CD8-positive, alpha-beta memory T cell (primary cell): ENCODE measurements around the gene ITGAE. TPM values are rescaled to one million over a fixed set of nuclear protein-coding genes. Genes with fewer than 3 reads are reported as not detected.
A peak's percentile ranks its signal among the peaks of the same experiment; 100 is the strongest.
"Not testable (repeated sequence)": the region's sequence is repeated elsewhere in the genome, so short reads cannot be mapped to it uniquely, and the experiment has no call there.

Source experiments
- CTCF ChIA-PET: fragments of 350-600 bp; sonication (Branson Sonifier 250); formaldehyde crosslinking; loops from one replicate; lab custom pipeline; 2021; ENCODE audit warnings: antibody characterized with exemption; lab: Charles Lee
- POLR2A ChIA-PET: fragments of 350-600 bp; sonication (Branson Sonifier 250); formaldehyde crosslinking; loops from one replicate; lab custom pipeline; 2021; ENCODE audit warnings: antibody characterized with exemption; lab: Charles Lee
- DNase-seq, 5 donors: peaks; one replicate each; pipeline versions ENCODE4 v3.0.0 to v3.0.0-alpha.2; 2020 to 2022; ENCODE audit warnings: mixed read lengths in 1 of 5
- H3K27ac ChIP-seq: one replicate; pipeline ENCODE4 v1.7.0; 2013; ENCODE audit warnings: low read depth, mild to moderate bottlenecking, low read length, moderate library complexity
- H3K27me3 ChIP-seq: 2 replicates; pipeline ENCODE4 v1.7.0; 2013; ENCODE audit warnings: low read length, mild to moderate bottlenecking; ENCODE audit not compliant: insufficient read depth, poor library complexity, severe bottlenecking
- H3K36me3 ChIP-seq: 2 replicates; pipeline ENCODE4 v1.7.0; 2013; ENCODE audit warnings: mild to moderate bottlenecking, low read length, moderate library complexity; ENCODE audit not compliant: insufficient read depth
- H3K4me1 ChIP-seq: 2 replicates; pipeline ENCODE4 v1.7.0; 2013; ENCODE audit warnings: mild to moderate bottlenecking, low read length, moderate library complexity; ENCODE audit not compliant: insufficient read depth
- H3K4me3 ChIP-seq: 2 replicates; pipeline ENCODE4 v1.7.0; 2013; ENCODE audit warnings: mild to moderate bottlenecking, low read length
- H3K9me3 ChIP-seq: 2 replicates; pipeline ENCODE4 v1.7.0; 2013; ENCODE audit warnings: mild to moderate bottlenecking, low read length
- H3K27ac Mint-ChIP-seq, 8 donors: one replicate each; pipeline ENCODE4 v1.8.0; 2020 to 2021; ENCODE audit warnings: mixed read lengths in 8 of 8, mild to moderate bottlenecking in 6 of 8, inconsistent platforms in 3 of 8, moderate library complexity in 3 of 8
- H3K27me3 Mint-ChIP-seq, 2 donors: one replicate each; pipeline ENCODE4 v1.8.0; 2020 to 2021; ENCODE audit warnings: mixed read lengths in 2 of 2, mild to moderate bottlenecking in 1 of 2, moderate library complexity in 1 of 2
- H3K36me3 Mint-ChIP-seq, 3 donors: one replicate each; pipeline ENCODE4 v1.8.0; 2020 to 2021; ENCODE audit warnings: mixed read lengths in 3 of 3, inconsistent platforms in 1 of 3, mild to moderate bottlenecking in 1 of 3
- H3K4me1 Mint-ChIP-seq, 3 donors: one replicate each; pipeline ENCODE4 v1.8.0; 2020 to 2021; ENCODE audit warnings: mixed read lengths in 3 of 3, inconsistent platforms in 1 of 3, mild to moderate bottlenecking in 1 of 3
- H3K4me3 Mint-ChIP-seq, 7 donors: one replicate each; pipeline ENCODE4 v1.8.0; 2020 to 2021; ENCODE audit warnings: mixed read lengths in 7 of 7, mild to moderate bottlenecking in 6 of 7, moderate library complexity in 4 of 7, inconsistent platforms in 2 of 7
- H3K9me3 Mint-ChIP-seq, 5 donors: one replicate each; pipeline ENCODE4 v1.8.0; 2020 to 2022; ENCODE audit warnings: mixed read lengths in 5 of 5, mild to moderate bottlenecking in 3 of 5, moderate library complexity in 2 of 5, inconsistent platforms in 1 of 5
- polyA plus RNA-seq: library from polyadenylated mRNA; unstranded; fragments of 300-500 nt; fragmentation: Illumina TruSeq; gene quantifications from one replicate; pipeline ENCODE4 v1.2.3, GENCODE V29; 2021
- total RNA-seq, 2 experiments: library from RNA; stranded (reverse); gene quantifications; one replicate each; pipeline ENCODE4 v1.2.3, GENCODE V29; 2021

The ITGAE gene
- total and polyA plus RNA-seq, 3 experiments from 2014 or later: 46.6 to 66.6 (median 47.3) TPM

DNA sequence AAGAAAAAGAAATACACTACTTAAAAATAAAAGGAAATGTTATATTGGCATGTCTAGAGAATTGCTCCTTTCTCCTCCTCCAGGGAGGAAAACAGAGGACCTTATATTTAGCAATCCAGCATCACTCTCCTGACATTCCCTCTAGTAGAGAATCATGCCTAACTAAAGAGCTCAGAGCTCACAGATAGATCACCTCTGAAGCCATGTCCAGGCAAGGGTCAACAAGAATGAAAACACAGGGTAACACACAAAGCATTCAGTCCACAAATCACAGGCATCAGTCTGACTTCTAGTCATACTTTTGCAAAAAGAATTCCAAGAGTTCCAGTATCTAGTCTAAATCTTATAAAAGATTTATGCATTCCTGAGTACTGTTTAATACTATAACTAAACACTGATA, 81.7 kb downstream of the ITGAE start:
- peaks cover 31 to 45% (median 39%) of the 10 kb centered on the region in 3 donors for H3K4me1 Mint-ChIP-seq
- H3K9me3 Mint-ChIP-seq: no peaks in the 10 kb centered on the region

DNA sequence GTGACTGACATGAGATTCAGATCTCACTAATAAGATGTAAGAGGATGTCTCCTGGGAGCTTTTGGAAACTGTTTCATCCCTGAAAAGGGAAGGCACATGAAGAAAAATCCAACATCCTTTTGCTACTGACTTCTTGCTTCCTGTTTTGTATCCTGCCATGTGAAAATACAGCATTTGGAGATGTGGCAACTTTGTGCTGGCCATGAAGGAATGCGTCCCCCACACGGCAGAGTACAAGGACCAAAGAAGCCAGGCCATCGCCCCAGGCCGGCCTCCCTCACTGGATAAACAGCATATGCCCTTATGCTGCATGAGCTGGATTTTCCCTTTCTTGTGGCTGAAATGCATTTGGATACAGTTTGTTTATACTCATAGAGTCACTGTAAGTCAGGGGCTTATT, 82.8 kb downstream of the ITGAE start:
- H3K27ac ChIP-seq: no peak overlapping the region
- H3K36me3 ChIP-seq: peaks cover 31% of the 10 kb centered on the region

More for the DNA sequence above, 81.7 kb downstream of the ITGAE start:
- Histone ChIP-seq H3K4me1 (peaks cover 14% of the 10 kb centered on the region), H3K27me3 (no peaks in the 10 kb centered on the region), H3K4me3 (no peak overlapping the region), H3K27ac (no peak overlapping the region), H3K9me3 (no peaks in the 10 kb centered on the region), H3K36me3 (peaks cover 31% of the 10 kb centered on the region)
- H3K4me3 Mint-ChIP-seq: no peak overlapping the region
- CTCF ChIA-PET: no interaction called here
- no peaks in the 10 kb centered on the region for H3K27me3 Mint-ChIP-seq
- no peak overlapping the region for H3K27ac Mint-ChIP-seq
- DNase-seq: no peak
- H3K36me3 Mint-ChIP-seq: peaks cover 11 to 75% (median 25%) of the 10 kb centered on the region in 3 donors
- POLR2A ChIA-PET: interaction anchor here (0.7 kb wide), 1 partner anchor 16 kb away, joined by 4 read pairs; no protein-coding TSS in a partner anchor

GRCh38 chr17:3715296-3715695, 85.7 kb downstream of the ITGAE start:
- Mint-ChIP-seq H3K4me3 (no peak overlapping the region), H3K27ac (peak overlapping the region in 3 of 8 donors; percentile 27 to 87 (median 76)), H3K36me3 (peaks cover 16 to 63% (median 27%) of the 10 kb centered on the region in 3 donors), H3K9me3 (no peaks in the 10 kb centered on the region), H3K27me3 (no peaks in the 10 kb centered on the region), H3K4me1 (peaks cover 40 to 50% (median 44%) of the 10 kb centered on the region in 3 donors)
- Histone ChIP-seq H3K4me1 (peaks cover 29% of the 10 kb centered on the region), H3K36me3 (peaks cover 31% of the 10 kb centered on the region), H3K9me3 (no peaks in the 10 kb centered on the region), H3K27me3 (no peaks in the 10 kb centered on the region), H3K4me3 (no peak overlapping the region), H3K27ac (no peak overlapping the region)
- peak in 1 of 5 donors; percentile 1 for DNase-seq
- ChIA-PET CTCF (interaction anchor here (1.1 kb wide), 1 partner anchor 21 kb away, joined by 3 read pairs; no protein-coding TSS in a partner anchor), POLR2A (interaction anchor here (0.7 kb wide), 1 partner anchor 9 kb away, joined by 3 read pairs; no protein-coding TSS in a partner anchor)

More for the DNA sequence above, 82.8 kb downstream of the ITGAE start:
- DNase-seq: peak in 1 of 5 donors; percentile 12
- Histone ChIP-seq H3K27me3 (no peaks in the 10 kb centered on the region), H3K4me3 (no peak overlapping the region), H3K4me1 (peaks cover 14% of the 10 kb centered on the region), H3K9me3 (no peaks in the 10 kb centered on the region)
- Mint-ChIP-seq H3K9me3 (no peaks in the 10 kb centered on the region), H3K4me1 (peaks cover 30 to 44% (median 40%) of the 10 kb centered on the region in 3 donors), H3K27ac (no peak overlapping the region), H3K27me3 (no peaks in the 10 kb centered on the region), H3K4me3 (no peak overlapping the region), H3K36me3 (peaks cover 11 to 69% (median 25%) of the 10 kb centered on the region in 3 donors)
- ChIA-PET POLR2A (no interaction called here), CTCF (no interaction called here)

GRCh38 chr17:3712811-3713463, 88.1 kb downstream of the ITGAE start:
- CTCF ChIA-PET: interaction anchor here (1.0 to 1.1 kb wide), 2 partner anchors 10 to 30 kb away, joined by 3 read pairs; no protein-coding TSS in a partner anchor
- H3K4me1 ChIP-seq: peaks cover 29% of the 10 kb centered on the region

DNA sequence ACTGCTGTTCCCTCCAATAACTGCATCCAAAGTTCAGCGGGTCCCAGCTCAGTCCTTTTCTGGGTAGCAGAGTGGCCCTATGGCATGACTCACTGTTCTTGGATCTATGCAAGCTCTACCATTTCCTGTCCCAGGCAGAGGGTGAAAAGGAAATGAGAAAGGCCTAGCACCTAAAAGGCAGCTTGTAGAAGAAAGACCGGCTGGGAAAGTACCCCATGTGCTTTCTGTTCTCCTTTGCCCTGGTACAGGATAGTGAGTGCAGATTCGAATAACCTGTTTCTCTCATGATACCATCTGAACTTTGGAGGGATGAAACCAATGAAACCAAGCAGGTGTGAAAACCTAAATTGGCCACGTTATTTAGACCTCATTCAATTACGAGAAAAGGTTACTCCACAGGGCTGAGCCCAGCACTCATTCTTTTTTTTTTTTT, 90.0 kb downstream of the ITGAE start:
- Histone ChIP-seq H3K9me3 (no peaks in the 10 kb centered on the region), H3K27ac (no peak overlapping the region), H3K4me3 (no peak overlapping the region), H3K27me3 (no peaks in the 10 kb centered on the region), H3K36me3 (peaks cover 10% of the 10 kb centered on the region), H3K4me1 (peaks cover 29% of the 10 kb centered on the region)
- Mint-ChIP-seq H3K4me1 (peaks cover 39 to 48% (median 44%) of the 10 kb centered on the region in 3 donors), H3K4me3 (peak overlapping the region; percentile 29 to 86 (median 68)), H3K27me3 (no peaks in the 10 kb centered on the region), H3K9me3 (no peaks in the 10 kb centered on the region), H3K36me3 (peaks cover 7 to 25% (median 12%) of the 10 kb centered on the region in 3 donors), H3K27ac (peak overlapping the region; percentile 78 to 97 (median 90))
- POLR2A ChIA-PET: interaction anchor here (0.7 to 1.4 kb wide), 9 partner anchors 12 to 432 kb away, joined by 3 to 12 read pairs (median 4); partner anchors contain the start of genes EMC6, HASPIN, P2RX5 and TAX1BP3
- peak; percentile 35 to 89 (median 83) for DNase-seq
- CTCF ChIA-PET: interaction anchor here (0.7 to 2.4 kb wide), 10 partner anchors 12 to 135 kb away, joined by 3 to 7 read pairs (median 4); partner anchors contain the start of genes HASPIN, NCBP3 and P2RX5

More at GRCh38 chr17:3712811-3713463, 88.1 kb downstream of the ITGAE start:
- Mint-ChIP-seq H3K9me3 (no peaks in the 10 kb centered on the region), H3K27me3 (no peaks in the 10 kb centered on the region), H3K27ac (peak overlapping the region; percentile 31 to 97 (median 88)), H3K4me3 (peak overlapping the region in 6 of 7 donors; percentile 4 to 72 (median 44)), H3K36me3 (peaks cover 16 to 44% (median 21%) of the 10 kb centered on the region in 3 donors), H3K4me1 (peaks cover 41 to 48% (median 47%) of the 10 kb centered on the region in 3 donors)
- H3K27ac ChIP-seq: no peak overlapping the region
- peak in 1 of 5 donors; percentile 15 for DNase-seq
- no peak overlapping the region for H3K4me3 ChIP-seq
- no peaks in the 10 kb centered on the region for H3K27me3 ChIP-seq
- no peaks in the 10 kb centered on the region for H3K9me3 ChIP-seq
- H3K36me3 ChIP-seq: peaks cover 30% of the 10 kb centered on the region
- POLR2A ChIA-PET: interaction anchor here (0.6 kb wide), 1 partner anchor 52 kb away, joined by 6 read pairs; no protein-coding TSS in a partner anchor

DNA sequence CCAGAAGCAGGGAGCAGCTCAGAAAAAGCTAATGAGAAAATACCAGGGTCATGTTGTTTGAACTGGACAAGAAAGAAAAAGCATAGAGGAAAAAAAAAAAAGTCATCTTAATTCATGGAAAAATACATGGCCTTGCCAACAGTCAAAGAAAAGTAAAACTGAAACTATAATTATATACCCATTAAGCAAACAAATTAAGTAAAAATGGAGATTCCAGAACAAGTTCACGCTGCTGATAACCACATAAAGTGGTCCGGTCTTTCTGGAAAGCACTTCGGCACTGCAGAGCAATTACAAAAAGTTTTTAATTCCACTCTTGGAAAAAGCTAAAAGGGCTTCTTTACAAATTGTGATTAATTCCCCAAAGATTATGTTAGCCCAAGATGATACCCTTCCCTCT, 92.6 kb downstream of the ITGAE start:
- no peak for DNase-seq
- Mint-ChIP-seq H3K36me3 (peaks cover 2 to 10% (median 5%) of the 10 kb centered on the region in 3 donors), H3K9me3 (no peaks in the 10 kb centered on the region), H3K27me3 (no peaks in the 10 kb centered on the region), H3K4me3 (no peak overlapping the region), H3K4me1 (peaks cover 33 to 41% (median 41%) of the 10 kb centered on the region in 3 donors), H3K27ac (peak overlapping the region in 2 of 8 donors; percentile 47 to 51)
- ChIA-PET POLR2A (no interaction called here), CTCF (interaction anchor here (1.0 to 1.5 kb wide), 2 partner anchors 12 to 138 kb away, joined by 3 to 4 read pairs; partner anchors contain the start of genes NCBP3 and P2RX5)
- Histone ChIP-seq H3K4me1 (peaks cover 29% of the 10 kb centered on the region), H3K27me3 (no peaks in the 10 kb centered on the region), H3K27ac (no peak overlapping the region), H3K36me3 (no peaks in the 10 kb centered on the region), H3K9me3 (no peaks in the 10 kb centered on the region), H3K4me3 (no peak overlapping the region)

DNA sequence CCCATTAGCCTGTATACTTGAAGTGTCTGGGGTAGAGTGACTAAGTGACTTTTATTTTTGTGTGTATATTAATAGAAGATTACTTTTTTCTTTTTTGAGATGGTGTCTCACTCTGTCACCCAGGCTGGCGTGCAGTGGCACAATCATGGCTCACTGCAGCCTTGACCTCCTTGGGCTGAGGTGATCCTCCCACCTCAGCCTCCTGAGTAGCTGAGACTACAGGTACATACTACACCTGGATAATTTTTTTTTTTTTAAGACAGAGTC, 95.3 kb downstream of the ITGAE start:
- H3K9me3 Mint-ChIP-seq, DNase-seq, H3K27me3 Mint-ChIP-seq, H3K27me3 ChIP-seq, H3K4me3 ChIP-seq, CTCF ChIA-PET, H3K9me3 ChIP-seq, H3K36me3 ChIP-seq, H3K4me1 ChIP-seq, H3K27ac Mint-ChIP-seq, H3K4me3 Mint-ChIP-seq, POLR2A ChIA-PET, H3K36me3 Mint-ChIP-seq, H3K27ac ChIP-seq: not testable (repeated sequence)
- H3K4me1 Mint-ChIP-seq: peaks cover 11 to 16% (median 16%) of the 10 kb centered on the region in 3 donors
